H1 (cell line): ENCODE results near the gene C19orf12. TPM values are rescaled to one million over a fixed set of nuclear protein-coding genes. Genes with fewer than 3 reads are reported as not detected.

Source experiments
- EGR1 ChIP-seq: IDR thresholded peaks from 2 replicates; pipeline ENCODE4 v1.6.1; 2011; ENCODE audit warnings: low read depth, low read length, borderline replicate concordance
- KDM5A ChIP-seq: fragments of 200-600 bp; IDR thresholded peaks from 2 replicates; pipeline ENCODE4 v1.7.1; 2012; ENCODE audit warnings: mild to moderate bottlenecking, low read length, inconsistent platforms, mixed read lengths
- YY1 ChIP-seq: IDR thresholded peaks from 2 replicates; pipeline ENCODE4 v1.6.1; 2011; ENCODE audit warnings: low read depth, mild to moderate bottlenecking, low read length
- polyA plus RNA-seq, 7 experiments: library from polyadenylated mRNA; depleted of rRNA in 3 of 7; stranded (reverse) in 5 of 7; unstranded in 2 of 7; fragments of >200 nt in 5 of 7; fragments of 200-250 nt in 2 of 7; gene quantifications; 1 replicate in 5 of 7; 2 replicates in 1 of 7; 4 replicates in 1 of 7; pipeline versions ENCODE4 v1.2.1 to v1.2.3, GENCODE V29; 2011 to 2013; ENCODE audit warnings: missing spikeins in 2 of 7, mixed read lengths in 2 of 7
- total RNA-seq: library from RNA; stranded (reverse); fragmentation: NEBNext Ultra II Directional; extraction: Animal tissue kit (Norgen Biotek cat#: 25700); gene quantifications from 2 replicates; pipeline ENCODE4 v1.2.1, GENCODE V29; 2021
- TF ChIP-seq, protein P1 (sequence below): fragments of 300-600 bp; sonication (generic); IDR thresholded peaks from 2 replicates; pipeline ENCODE4 v1.7.1; 2012; ENCODE audit warnings: low read length, moderate library complexity, mild to moderate bottlenecking, inconsistent platforms; ENCODE audit not compliant: insufficient replicate concordance
- TF ChIP-seq, protein P2 (sequence below): IDR thresholded peaks from 2 replicates; pipeline ENCODE4 v1.6.1; 2011; ENCODE audit warnings: low read depth, mild to moderate bottlenecking, low read length; ENCODE audit not compliant: insufficient read depth

The C19orf12 gene
- total and polyA plus RNA-seq, 2 of the 8 experiments (the other 6 are each of a cell fraction or from before 2014, with no cell fraction given) = 10.7 to 11.9 TPM

DNA sequence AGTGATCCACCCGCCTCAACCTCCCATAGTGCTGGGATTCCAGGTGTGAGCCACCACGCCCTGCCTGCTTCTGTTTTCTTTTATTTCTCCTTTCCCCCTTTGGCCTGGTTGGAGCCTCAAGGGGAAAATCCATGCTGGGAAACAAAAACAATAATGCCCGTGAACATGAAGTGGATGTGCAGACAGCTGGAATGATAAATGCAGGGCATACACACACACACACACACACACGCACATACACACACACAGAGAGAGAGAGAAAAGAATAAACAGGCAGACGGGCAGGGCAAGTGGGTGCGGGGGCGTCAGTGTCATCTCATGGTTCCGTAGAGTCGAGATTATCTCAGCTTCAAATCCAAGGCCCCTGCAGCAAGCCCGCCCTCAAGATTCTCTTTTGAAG is 54.2 kb downstream of the C19orf12 start (continued):
- TF ChIP-seq, protein P1, sequence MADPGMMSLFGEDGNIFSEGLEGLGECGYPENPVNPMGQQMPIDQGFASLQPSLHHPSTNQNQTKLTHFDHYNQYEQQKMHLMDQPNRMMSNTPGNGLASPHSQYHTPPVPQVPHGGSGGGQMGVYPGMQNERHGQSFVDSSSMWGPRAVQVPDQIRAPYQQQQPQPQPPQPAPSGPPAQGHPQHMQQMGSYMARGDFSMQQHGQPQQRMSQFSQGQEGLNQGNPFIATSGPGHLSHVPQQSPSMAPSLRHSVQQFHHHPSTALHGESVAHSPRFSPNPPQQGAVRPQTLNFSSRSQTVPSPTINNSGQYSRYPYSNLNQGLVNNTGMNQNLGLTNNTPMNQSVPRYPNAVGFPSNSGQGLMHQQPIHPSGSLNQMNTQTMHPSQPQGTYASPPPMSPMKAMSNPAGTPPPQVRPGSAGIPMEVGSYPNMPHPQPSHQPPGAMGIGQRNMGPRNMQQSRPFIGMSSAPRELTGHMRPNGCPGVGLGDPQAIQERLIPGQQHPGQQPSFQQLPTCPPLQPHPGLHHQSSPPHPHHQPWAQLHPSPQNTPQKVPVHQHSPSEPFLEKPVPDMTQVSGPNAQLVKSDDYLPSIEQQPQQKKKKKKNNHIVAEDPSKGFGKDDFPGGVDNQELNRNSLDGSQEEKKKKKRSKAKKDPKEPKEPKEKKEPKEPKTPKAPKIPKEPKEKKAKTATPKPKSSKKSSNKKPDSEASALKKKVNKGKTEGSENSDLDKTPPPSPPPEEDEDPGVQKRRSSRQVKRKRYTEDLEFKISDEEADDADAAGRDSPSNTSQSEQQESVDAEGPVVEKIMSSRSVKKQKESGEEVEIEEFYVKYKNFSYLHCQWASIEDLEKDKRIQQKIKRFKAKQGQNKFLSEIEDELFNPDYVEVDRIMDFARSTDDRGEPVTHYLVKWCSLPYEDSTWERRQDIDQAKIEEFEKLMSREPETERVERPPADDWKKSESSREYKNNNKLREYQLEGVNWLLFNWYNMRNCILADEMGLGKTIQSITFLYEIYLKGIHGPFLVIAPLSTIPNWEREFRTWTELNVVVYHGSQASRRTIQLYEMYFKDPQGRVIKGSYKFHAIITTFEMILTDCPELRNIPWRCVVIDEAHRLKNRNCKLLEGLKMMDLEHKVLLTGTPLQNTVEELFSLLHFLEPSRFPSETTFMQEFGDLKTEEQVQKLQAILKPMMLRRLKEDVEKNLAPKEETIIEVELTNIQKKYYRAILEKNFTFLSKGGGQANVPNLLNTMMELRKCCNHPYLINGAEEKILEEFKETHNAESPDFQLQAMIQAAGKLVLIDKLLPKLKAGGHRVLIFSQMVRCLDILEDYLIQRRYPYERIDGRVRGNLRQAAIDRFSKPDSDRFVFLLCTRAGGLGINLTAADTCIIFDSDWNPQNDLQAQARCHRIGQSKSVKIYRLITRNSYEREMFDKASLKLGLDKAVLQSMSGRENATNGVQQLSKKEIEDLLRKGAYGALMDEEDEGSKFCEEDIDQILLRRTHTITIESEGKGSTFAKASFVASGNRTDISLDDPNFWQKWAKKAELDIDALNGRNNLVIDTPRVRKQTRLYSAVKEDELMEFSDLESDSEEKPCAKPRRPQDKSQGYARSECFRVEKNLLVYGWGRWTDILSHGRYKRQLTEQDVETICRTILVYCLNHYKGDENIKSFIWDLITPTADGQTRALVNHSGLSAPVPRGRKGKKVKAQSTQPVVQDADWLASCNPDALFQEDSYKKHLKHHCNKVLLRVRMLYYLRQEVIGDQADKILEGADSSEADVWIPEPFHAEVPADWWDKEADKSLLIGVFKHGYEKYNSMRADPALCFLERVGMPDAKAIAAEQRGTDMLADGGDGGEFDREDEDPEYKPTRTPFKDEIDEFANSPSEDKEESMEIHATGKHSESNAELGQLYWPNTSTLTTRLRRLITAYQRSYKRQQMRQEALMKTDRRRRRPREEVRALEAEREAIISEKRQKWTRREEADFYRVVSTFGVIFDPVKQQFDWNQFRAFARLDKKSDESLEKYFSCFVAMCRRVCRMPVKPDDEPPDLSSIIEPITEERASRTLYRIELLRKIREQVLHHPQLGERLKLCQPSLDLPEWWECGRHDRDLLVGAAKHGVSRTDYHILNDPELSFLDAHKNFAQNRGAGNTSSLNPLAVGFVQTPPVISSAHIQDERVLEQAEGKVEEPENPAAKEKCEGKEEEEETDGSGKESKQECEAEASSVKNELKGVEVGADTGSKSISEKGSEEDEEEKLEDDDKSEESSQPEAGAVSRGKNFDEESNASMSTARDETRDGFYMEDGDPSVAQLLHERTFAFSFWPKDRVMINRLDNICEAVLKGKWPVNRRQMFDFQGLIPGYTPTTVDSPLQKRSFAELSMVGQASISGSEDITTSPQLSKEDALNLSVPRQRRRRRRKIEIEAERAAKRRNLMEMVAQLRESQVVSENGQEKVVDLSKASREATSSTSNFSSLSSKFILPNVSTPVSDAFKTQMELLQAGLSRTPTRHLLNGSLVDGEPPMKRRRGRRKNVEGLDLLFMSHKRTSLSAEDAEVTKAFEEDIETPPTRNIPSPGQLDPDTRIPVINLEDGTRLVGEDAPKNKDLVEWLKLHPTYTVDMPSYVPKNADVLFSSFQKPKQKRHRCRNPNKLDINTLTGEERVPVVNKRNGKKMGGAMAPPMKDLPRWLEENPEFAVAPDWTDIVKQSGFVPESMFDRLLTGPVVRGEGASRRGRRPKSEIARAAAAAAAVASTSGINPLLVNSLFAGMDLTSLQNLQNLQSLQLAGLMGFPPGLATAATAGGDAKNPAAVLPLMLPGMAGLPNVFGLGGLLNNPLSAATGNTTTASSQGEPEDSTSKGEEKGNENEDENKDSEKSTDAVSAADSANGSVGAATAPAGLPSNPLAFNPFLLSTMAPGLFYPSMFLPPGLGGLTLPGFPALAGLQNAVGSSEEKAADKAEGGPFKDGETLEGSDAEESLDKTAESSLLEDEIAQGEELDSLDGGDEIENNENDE = no peak
- no peak for TF ChIP-seq YY1
- no peak for TF ChIP-seq EGR1
- no peak for TF ChIP-seq KDM5A
- TF ChIP-seq, protein P2, sequence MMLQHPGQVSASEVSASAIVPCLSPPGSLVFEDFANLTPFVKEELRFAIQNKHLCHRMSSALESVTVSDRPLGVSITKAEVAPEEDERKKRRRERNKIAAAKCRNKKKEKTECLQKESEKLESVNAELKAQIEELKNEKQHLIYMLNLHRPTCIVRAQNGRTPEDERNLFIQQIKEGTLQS = no peak
